Endometrium (tissue), 2 donors: ENCODE data around the gene FGFRL1.
"Not testable (repeated sequence)": the region's sequence is repeated elsewhere in the genome, so short reads cannot be mapped to it uniquely, and the experiment has no call there.

ENCODE experiments used
- FAIRE-seq: peaks from 2 replicates; lab custom pipeline; 2012; peaks lifted over from hg19 to GRCh38; lab: Jason Lieb, UNC
- donor health status: control.
- donor health status: control.

The FGFRL1 gene

DNA sequence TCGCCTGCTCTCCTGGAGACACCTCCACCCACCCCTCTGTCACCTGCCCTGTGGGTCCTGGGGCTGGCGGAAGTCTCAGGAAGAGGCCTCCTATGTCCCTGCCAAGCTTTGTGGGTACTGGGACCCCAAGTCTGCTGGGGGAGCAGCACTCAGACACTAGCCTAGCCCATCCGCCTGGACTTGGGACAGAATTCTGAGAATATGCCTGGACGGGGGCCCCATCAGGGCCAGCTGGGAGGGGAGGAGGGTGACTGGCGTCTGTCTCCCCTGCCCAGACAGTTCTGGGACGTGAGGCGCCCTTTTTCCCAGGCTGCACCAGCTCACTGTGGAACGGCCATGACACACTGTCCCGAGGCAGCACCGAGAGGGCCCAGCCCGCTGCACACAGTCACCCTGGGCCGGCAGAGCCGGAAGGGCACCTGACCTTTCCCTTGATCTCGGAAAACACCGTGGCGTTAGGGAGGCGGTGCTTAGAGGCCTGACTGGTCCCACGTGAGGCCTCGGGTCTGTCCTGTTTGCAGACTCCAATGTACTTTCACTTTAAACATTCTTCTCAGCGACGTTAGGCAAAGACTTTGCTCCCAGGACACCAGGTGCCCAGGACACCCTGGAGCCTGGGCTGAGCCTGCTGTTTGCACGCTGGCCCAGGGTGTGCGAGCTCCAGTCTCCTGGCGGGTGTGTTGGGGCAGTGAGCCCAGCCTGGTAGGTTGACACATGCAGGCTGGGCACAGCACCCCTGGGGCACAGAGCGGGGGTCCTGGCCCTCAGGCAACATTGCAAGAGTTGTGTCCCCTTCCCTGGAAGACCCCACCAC lies 18.9 kb upstream of the FGFRL1 start:
- no peak for FAIRE-seq

DNA sequence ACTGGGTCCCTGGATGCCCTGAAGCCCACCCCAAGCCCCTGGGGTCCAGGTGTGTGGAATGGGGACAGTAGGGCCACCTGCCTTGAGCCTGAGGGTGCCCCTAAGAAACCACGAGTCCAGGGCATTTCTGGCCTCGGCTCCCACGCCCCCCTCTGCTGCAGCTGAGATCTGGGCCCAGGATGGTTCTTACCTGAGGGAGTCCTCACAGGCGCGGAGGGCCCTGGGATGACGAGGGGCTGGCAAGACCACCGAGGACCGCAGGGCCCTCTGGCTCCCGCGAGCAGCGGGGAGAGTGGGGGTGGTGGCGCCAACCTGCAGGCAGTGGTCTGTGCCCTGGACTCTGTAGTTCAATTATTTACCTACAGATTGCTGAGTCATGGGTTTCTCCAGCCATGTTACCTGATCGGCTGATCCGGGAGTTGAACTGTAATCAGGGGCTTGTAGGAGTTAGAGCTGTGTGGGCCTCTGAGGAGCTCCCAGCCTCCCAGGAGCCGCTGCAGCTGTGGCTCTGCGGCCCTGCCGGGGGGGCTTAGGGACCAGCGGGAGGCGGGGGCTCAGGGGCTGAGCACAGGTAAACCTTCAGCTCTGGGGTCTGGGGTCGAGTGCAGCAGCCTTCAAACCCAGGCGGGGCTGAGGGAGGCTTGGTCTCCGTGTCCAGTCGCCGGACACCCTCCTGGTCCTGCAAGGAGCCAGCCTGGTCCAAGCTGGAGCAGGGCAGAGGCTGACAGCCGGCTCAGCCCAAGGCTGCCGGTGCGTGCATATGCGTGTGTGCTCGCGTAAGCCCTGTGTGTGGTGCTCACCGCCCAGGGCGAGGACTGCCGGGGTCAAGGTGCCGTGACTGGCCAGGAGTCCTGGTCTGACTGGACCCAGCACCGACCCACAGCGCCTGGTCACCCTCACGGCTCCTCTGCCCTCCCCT lies 18.1 kb upstream of the FGFRL1 start, which contains the start of gene SLC26A1:
Gene SLC26A1, minus strand, starts transcription at position 294 of the 919 bp plus-strand sequence. CDS start 1,701 bp downstream, outside the sequence.
- no peak for FAIRE-seq

DNA sequence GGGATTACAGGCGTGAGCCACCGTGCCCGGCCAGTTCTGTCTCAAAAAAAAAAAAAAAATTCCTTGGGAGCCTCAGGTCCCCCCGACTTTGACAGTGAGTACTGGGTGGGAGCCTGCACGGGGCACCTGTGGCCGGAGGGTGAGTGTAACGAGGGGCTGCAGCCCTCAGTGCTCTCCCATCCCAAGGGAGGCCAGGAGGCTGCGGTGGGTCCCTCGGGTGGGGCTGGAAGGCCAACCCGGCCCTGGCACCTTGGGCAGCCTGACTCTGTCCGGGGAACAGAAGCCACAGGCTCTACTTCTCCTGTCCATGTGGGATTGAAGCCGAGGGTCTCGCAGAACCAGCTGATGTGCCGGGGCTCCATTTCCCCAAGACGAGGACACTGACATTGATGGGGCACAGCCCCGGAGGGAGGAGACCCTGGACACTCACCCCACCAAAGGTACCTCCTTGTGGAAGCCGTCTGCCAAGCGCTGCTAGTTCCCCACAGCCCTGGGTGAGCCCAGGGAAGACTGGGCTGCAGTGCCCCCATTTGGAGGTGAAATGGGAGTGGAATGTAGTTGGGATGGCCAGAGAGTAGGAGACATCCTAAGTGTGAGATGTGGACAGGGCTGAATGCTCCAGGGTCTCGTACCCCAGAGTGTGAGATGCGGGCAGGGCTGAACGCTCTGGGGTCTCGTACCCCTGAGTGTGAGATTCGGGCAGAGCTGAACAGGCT lies 16.0 kb upstream of the FGFRL1 start:
- no peak for FAIRE-seq

DNA sequence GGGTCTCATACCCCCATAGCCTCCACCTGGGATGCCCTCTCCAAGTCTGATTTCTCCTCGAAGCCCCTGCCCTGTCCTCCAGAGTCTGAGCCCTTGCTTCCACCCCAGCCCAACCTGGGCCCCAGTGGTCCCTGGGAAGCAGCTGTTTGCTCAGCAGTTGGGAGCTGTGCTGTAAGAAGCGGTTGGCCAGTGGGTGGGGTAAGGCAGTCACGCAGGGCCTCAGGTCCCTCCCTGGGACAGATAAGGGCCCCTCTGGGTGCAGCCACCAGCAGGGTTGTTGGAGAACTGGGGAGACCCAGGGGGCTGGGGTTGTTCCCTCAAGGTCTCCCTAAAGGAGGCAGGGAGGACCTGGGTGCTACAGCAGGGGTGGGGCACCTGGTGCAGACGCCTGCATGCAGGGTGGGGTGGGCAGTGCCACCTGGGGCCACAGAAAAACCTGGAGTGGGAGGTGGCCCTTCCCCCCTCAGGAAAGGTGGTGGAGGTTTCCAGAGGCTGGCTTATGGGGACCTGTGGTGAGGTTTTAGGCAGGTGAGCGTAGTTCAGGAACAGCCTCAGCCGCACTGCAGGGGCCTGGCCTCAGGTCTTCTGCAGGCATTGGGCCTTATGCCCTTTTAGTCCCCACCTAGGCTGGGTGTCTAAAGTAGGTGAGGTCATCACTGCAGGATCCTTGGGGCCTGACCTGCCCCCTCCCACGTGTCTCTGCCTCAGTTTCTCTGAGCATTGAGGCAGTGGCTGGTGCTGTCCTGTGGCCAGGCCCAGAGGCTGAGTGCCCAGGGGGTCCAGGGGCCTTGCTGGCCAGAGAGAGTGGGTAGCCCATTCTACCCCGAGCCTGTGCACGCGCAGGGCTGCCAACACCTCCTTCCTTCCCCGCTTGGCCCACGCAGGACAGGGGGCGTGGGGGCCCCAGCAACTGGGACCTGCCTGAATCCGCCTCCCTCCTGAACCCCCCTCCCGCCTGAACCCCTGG lies 15.1 kb upstream of the FGFRL1 start:
- FAIRE-seq = no peak

DNA sequence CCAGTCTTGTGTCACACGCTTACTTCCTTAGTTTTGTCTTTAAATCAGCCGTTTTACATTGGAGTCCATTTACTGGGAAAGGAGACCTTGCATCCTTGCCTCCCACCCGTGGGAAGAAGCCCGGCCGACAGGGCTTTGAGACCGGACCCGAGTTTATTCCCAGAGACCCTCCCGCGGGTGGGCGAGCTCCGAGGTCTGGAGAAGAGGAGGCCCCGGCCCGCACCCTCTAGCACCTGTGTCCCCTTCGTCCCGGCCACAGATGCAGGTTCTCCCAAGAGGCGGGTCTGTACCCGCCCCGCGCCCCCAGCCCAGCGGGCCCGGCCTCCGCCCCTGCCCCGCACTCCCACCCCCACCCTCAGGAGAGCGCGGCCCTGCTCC lies 14.4 kb upstream of the FGFRL1 start:
- FAIRE-seq = no peak

DNA sequence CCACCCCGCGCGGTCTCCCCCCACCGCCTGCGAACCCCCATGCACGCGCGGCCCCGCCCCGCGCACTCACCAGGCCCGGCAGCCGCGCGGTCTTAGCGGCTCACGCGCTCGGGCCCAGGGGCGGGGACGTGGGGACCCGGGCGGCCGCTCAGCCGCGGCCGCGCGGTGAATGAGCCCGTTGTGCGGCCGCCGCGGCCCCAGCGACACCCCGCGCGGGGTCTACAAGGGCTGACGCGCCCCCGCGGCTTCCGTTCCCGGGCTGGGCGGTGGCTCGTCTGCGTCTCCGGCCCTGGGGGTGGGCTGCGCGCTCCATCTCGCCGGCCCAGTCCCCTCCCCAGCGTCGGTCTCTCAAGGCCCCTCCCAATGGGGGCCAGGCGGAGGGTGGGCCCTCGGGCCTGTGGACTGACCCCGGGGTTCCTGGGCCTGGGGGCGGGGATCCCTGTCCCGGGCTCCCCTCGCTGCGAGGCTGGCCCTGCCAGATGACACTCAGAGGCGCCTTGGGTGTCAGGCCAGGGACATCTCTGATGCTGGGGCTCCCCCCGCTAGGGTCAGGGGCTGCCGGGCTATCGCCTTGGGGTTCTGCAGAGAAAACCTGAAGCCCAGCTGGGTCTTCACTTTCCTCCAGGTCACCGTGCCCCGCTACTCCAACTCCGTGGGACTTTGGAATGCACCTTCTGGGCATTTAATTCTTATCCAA lies 13.9 kb upstream of the FGFRL1 start:
- FAIRE-seq = no peak

DNA sequence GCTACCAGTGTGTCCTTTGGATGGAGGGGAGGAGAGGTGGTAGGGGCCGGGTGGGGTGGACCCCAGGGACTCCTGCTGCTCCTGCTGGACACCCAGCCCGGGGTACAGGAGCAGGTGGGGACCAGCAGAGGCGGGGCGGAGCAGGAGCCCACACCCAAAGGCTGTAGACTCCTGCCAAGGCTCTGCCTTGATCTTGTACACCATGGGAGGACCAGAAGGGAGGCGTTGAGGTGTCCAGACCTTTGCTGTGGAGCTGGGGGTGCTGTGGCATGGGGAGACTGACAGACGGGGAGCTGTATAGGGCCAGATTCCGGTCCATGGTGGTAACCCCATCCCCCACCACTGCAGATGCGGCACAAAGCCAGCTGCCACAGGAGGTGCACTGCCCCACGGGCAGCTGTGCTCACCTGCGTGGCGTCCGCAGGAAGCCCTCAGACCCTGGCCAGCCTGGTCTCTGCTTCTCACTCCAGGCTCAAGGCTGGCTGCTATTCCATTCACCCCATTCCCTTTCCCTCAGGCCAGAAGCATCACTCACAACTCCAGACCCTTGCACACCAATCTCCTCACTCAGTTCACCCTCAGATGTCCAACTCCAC lies 13.2 kb upstream of the FGFRL1 start:
- FAIRE-seq = no peak

DNA sequence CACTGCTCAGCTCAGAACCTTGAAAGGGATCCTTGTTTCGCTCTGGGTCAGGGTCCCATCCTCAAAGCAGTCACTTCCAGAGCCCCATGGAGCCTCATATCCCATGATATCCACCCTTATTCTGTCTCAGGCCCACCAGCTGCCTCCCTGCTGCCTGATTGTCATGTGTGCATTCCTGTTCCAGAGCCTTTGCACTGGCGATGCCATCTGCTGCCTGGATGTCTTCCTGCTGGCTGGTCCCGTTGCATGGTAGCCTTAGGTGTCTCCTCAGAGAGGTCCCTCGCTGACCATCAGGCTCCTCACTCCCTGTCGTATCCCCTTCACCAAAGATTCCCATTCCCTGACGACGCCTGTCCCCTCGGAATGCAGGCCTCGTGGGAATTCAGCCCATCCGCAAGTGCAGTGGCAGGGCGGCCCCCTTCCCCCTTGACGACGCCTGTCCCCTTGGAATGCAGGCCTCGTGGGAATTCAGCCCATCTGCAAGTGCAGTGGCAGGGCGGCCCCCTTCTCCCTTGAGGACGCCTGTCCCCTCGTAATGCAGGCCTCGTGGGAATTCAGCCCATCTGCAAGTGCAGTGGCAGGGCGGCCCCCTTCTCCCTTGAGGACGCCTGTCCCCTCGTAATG lies 12.1 kb upstream of the FGFRL1 start:
- not testable (repeated sequence) for FAIRE-seq

DNA sequence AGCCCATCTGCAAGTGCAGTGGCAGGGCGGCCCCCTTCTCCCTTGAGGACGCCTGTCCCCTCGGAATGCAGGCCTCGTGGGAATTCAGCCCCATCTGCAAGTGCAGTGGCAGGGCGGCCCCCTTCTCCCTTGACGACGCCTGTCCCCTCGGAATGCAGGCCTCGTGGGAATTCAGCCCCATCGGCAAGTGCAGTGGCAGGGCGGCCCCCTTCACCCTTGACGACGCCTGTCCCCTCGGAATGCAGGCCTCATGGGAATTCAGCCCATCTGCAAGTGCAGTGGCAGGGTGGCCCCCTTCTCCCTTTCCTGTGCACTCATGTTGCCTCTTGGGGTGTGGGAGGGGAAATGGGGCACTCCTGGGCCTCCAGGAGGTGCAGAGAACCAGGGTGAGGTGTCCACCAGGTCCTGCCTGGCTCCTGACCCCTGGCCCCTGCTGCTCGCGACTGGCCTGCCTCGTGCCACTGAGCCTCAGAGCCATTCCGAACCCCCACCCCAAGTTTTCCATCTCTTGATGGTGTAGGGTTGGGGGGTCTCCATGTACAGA lies 11.5 kb upstream of the FGFRL1 start:
- FAIRE-seq = no peak

DNA sequence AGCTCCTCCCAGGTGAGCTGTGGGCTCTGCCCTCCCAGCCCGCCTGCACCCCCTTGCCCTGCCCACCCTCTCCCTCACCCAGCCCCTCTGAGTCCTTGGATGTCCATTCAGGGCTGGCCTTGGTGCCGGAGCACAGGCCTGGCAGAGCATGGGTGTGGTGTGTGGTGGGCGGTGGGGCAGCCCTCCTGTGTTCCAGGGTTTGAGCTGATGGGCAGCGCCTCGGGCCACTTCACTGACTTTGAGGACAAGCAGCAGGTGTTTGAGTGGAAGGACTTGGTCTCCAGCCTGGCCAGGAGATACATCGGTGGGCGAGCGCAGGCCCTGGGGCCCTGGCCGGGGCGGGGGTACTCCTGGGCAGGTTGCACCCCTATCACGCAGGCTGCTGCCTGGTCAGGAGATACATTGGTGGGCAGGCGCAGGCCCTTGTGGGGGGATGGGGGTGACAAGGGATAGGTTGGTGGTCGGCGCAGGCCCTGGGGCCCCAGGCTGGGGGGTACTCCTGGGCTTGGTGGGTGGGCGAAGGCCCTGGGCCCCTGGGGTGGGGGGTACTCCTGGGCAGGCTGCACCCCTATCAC lies 10.7 kb upstream of the FGFRL1 start:
- FAIRE-seq = no peak

DNA sequence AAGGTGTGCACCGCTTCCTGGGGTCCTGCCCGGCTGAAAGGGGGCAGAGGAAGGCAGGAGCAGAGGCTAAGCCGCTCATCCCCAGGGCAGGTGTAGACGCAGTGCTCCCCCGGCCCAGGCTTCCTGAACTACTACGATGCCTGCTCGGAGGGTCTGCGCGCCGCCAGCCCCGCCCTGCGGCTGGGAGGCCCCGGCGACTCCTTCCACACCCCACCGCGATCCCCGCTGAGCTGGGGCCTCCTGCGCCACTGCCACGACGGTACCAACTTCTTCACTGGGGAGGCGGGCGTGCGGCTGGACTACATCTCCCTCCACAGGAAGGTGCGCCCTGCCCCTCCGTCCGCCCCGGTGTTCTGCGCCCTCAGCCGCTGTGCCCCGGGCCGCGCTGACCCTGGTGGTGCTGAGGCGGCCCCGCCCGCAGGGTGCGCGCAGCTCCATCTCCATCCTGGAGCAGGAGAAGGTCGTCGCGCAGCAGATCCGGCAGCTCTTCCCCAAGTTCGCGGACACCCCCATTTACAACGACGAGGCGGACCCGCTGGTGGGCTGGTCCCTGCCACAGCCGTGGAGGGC lies 9.8 kb upstream of the FGFRL1 start:
- FAIRE-seq = no peak

DNA sequence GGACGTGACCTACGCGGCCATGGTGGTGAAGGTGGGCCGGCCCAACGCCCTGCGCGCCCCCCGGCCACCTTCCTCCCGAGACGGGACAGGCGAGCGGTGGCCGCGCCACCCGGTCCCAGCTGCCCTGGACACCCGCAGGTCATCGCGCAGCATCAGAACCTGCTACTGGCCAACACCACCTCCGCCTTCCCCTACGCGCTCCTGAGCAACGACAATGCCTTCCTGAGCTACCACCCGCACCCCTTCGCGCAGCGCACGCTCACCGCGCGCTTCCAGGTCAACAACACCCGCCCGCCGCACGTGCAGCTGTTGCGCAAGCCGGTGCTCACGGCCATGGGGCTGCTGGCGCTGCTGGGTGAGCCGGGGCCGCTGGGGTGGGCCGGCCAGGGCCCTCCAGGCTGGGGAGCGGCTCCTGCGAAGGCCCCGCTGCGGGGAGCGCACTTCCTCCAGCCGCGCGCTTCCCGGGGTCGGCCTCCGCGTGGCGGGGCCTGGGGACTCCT lies 9.2 kb upstream of the FGFRL1 start:
- FAIRE-seq = no peak

DNA sequence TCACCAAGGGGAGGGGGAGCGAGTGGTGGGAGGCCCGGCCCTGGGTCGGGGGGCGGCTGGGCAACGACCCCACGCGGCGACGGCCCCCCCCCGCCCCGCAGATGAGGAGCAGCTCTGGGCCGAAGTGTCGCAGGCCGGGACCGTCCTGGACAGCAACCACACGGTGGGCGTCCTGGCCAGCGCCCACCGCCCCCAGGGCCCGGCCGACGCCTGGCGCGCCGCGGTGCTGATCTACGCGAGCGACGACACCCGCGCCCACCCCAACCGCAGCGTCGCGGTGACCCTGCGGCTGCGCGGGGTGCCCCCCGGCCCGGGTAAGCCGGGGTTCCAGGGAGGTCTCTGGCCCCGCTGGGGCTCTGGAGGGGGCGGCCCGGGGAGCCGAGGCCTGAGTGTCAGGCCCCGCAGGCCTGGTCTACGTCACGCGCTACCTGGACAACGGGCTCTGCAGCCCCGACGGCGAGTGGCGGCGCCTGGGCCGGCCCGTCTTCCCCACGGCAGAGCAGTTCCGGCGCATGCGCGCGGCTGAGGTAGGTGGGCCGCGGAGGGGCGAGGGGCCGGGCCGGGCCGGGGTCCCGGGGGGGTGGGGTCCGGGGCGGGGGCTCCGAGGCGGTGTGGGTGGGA lies 8.7 kb upstream of the FGFRL1 start:
- FAIRE-seq = no peak

DNA sequence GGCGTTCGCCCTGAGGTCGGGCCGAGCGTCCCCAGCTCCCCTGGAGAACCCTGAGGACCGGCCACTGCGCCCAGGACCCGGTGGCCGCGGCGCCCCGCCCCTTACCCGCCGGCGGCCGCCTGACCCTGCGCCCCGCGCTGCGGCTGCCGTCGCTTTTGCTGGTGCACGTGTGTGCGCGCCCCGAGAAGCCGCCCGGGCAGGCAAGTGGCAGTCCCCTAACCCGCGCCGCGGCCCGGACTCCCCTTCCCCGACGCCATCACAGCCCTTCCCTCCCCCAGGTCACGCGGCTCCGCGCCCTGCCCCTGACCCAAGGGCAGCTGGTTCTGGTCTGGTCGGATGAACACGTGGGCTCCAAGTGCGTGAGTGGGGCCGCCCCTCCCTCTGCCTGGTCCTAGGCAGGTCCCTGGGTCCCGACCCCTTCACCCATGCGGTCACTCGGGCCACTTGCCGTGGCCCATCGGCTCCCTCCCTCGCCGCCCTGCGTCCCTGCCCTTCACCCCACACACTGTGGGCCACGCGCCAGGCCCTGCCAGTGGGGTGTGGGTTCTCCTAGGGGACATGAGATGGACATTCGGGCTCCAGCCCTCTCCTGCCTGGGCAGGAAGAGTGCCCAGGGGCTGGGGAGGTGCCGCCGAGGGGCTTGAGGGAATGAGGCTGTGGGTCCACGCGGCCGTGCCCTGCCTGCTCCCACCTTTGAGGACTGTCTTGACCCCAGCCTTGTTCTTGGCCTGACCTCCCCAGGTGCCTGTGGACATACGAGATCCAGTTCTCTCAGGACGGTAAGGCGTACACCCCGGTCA lies 8.0 kb upstream of the FGFRL1 start:
- no peak for FAIRE-seq

DNA sequence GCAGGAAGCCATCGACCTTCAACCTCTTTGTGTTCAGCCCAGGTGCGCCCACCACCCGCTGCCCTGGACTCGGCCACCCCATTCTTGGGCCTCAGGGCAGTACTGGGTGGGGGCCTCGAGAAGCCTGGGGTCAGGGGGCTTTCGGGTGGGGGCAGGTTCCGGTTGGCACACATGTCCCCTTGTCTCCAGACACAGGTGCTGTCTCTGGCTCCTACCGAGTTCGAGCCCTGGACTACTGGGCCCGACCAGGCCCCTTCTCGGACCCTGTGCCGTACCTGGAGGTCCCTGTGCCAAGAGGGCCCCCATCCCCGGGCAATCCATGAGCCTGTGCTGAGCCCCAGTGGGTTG lies 7.4 kb upstream of the FGFRL1 start:
- FAIRE-seq = no peak

DNA sequence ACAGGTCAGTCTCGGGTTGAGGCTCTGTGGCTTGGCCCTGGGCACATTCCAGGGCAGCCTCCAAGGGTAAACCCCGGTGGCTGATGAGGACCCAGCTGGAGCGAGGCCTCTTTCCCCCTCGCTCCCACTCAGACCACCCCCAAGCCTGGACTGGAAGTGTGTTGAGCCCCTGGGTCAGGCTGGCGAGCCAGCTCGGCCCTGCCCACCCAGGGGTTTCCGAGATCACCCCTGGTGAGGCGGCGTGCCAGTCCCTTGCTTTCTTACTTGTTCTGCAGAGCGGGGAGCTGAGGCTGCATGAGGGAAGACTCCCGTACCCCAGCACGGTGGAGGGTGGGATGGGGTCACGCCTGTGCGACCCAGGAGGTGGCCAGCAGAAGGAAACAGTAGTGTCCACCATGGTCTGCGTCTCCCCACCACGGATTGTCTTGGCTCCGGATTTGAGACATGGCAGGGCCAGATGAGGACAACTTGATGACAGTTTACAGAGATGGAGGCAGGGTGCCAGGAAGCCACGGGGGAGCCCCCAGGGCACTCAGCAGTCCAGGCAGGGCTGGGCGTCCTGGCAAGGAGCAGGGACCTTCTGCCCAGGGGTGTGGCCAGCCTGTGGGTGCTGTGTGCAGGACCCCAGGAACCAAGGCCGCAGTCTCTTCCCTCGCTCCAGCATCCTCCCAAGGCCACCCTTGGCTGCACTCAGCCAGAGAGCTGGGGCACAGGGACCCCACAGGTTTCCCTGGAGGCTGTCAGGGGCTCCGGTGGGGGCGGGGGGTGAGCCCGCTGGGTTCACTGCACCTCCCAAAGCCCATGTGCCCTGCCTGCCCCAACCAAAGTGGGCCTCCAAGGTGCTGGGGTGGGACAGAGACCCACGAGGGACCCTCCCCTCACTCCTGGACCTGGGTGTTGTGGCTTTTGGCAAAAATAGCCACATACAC lies 6.6 kb upstream of the FGFRL1 start:
- no peak for FAIRE-seq
